SK-N-SH treated with all-trans-retinoic acid at 6 μM for 48 hours (cell line): ENCODE data around the gene HIVEP3.

ENCODE experiments used
- ARNTL ChIP-seq: fragments of 450-650 bp; formaldehyde crosslinking; IDR thresholded peaks from 2 replicates; pipeline ENCODE4 v1.5.0; 2020; ENCODE audit warnings: low read depth, mild to moderate bottlenecking, moderate library complexity, borderline replicate concordance
- CREB5 ChIP-seq: fragments of 250-450 bp; sonication (Bioruptor Pico); IDR thresholded peaks from 2 replicates; pipeline ENCODE4 v1.5.1; 2020; ENCODE audit warnings: low read depth, mild to moderate bottlenecking, moderate library complexity
- PATZ1 ChIP-seq: fragments of 250-450 bp; sonication (Bioruptor Pico); IDR thresholded peaks from 2 replicates; pipeline ENCODE4 v1.8.0; 2020; ENCODE audit warnings: mild to moderate bottlenecking, moderate library complexity, borderline replicate concordance
- POU6F1 ChIP-seq: fragments of 250-450 bp; sonication (Bioruptor Pico); IDR thresholded peaks from 2 replicates; pipeline ENCODE4 v1.8.0; 2021; ENCODE audit warnings: low read depth, mild to moderate bottlenecking, moderate library complexity, borderline replicate concordance
- RARB ChIP-seq: fragments of 250-450 bp; sonication (Bioruptor Pico); IDR thresholded peaks from 2 replicates; pipeline ENCODE4 v1.8.0; 2021; ENCODE audit warnings: mild to moderate bottlenecking, moderate library complexity
- ZFP3 ChIP-seq: fragments of 250-450 bp; sonication (Bioruptor Pico); IDR thresholded peaks from 2 replicates; pipeline ENCODE4 v1.5.0; 2020; ENCODE audit warnings: mild to moderate bottlenecking, moderate library complexity
- ZNF8 ChIP-seq: fragments of 450-650 bp; formaldehyde crosslinking; IDR thresholded peaks from 2 replicates; pipeline ENCODE4 v1.5.0; 2020; ENCODE audit warnings: mild to moderate bottlenecking, moderate library complexity

GRCh38 chr1:41954533-41954944 lies 35.8 kb upstream of the HIVEP3 start:
- no peak for TF ChIP-seq POU6F1 (CRISPR knock-in tag)
- TF ChIP-seq ZFP3 (CRISPR knock-in tag) = no peak
- no peak for TF ChIP-seq ARNTL (CRISPR knock-in tag)
- no peak for TF ChIP-seq ZNF8 (CRISPR knock-in tag)
- no peak for TF ChIP-seq CREB5 (CRISPR knock-in tag)
- no peak for TF ChIP-seq PATZ1
- TF ChIP-seq RARB = no peak
